Activated B cell treated with CpG ODN at 0.5 μM for 24 hours (primary cell): ENCODE data around the gene MFRP. TPM values are rescaled to one million over a fixed set of nuclear protein-coding genes. Genes with fewer than 3 reads are reported as not detected.

Experiments used
- ATAC-seq: fragments of 200-7000 bp; cut with Tn5 transposase; one replicate; pipeline ENCODE4 v1.10.0; 2021; ENCODE audit warnings: low read depth, mild to moderate bottlenecking, moderate library complexity
- CTCF ChIA-PET: fragments of 350-600 bp; sonication (Branson Sonifier 250); formaldehyde crosslinking; loops from one replicate; lab custom pipeline; 2021; ENCODE audit warnings: antibody characterized with exemption; lab: Charles Lee
- POLR2A ChIA-PET: fragments of 350-600 bp; sonication (Branson Sonifier 250); formaldehyde crosslinking; loops from one replicate; lab custom pipeline; 2021; ENCODE audit warnings: antibody characterized with exemption; lab: Charles Lee
- DNase-seq: peaks from one replicate; pipeline ENCODE4 v3.0.0; 2022
- H3K27ac Mint-ChIP-seq: one replicate; pipeline ENCODE4 v1.8.0; 2020; ENCODE audit warnings: mixed read lengths
- H3K27me3 Mint-ChIP-seq: one replicate; pipeline ENCODE4 v1.8.0; 2021; ENCODE audit warnings: mixed read lengths
- H3K36me3 Mint-ChIP-seq: one replicate; pipeline ENCODE4 v1.8.0; 2021; ENCODE audit warnings: low read depth, mixed read lengths
- H3K4me1 Mint-ChIP-seq: one replicate; pipeline ENCODE4 v1.8.0; 2021; ENCODE audit warnings: mixed read lengths
- H3K4me3 Mint-ChIP-seq: one replicate; pipeline ENCODE4 v1.8.0; 2020; ENCODE audit warnings: mild to moderate bottlenecking, mixed read lengths
- H3K9me3 Mint-ChIP-seq: one replicate; pipeline ENCODE4 v1.8.0; 2020; ENCODE audit warnings: mixed read lengths
- CTCF ChIP-seq: fragments of 200-600 bp; IDR thresholded peaks from one replicate; pipeline ENCODE4 v1.8.0; 2022; ENCODE audit warnings: antibody characterized with exemption, mild to moderate bottlenecking
- intact Hi-C: fragments of 100-400 bp; cut with micrococcal nuclease; formaldehyde crosslinking; loops from one replicate; pipeline ENCODE4 v1.15.1; 2024
- total RNA-seq: library from RNA; stranded (reverse); gene quantifications from 2 replicates; pipeline ENCODE4 v1.2.3, GENCODE V29; 2022

Gene MFRP
- total RNA-seq, 1 donor from 2014 or later = not detected

DNA sequence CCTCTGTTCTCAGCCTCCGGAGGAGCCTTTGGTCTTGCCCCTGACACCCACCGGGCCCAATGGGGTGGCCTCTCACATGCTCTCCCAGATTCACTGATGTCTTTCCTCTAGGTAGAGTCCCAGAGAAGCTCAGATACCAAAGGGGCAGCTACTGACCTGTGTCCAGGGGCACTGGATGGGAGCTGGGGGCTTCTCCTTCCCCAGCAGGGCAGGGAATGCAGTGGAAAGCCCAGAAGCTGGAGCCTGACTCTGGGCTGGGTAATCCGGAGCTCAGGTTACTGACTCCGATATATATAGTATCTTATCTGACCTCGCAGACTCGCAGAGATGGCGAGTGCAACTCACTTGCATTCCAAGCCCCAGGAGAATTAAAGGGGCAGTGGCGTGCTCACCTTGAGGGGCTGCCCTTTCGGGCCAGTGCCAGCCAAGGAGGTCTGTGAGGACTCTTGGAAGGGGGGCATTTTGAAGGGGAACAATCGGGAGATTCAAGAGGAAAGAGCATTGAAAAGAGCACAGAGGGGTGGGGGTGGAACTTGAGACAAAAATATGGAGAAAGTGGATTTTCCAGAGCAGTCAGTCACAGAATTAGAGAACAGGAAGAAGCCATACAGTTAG lies 32.5 kb upstream of the MFRP start:
- H3K4me3 Mint-ChIP-seq = no peak overlapping the region
- H3K27me3 Mint-ChIP-seq = peaks cover 3% of the 10 kb centered on the region
- H3K27ac Mint-ChIP-seq = no peak overlapping the region
- H3K36me3 Mint-ChIP-seq = no peaks in the 10 kb centered on the region
- ChIA-PET CTCF (interaction anchor here (1.1 to 2.0 kb wide), 2 partner anchors 14 to 22 kb away, joined by 3 to 6 read pairs; no protein-coding TSS in a partner anchor), POLR2A (no interaction called here)
- no peaks in the 10 kb centered on the region for H3K9me3 Mint-ChIP-seq
- no peak for ATAC-seq
- DNase-seq = no peak
- H3K4me1 Mint-ChIP-seq = no peaks in the 10 kb centered on the region
- no peak for TF ChIP-seq CTCF
- intact Hi-C loops = no loop called here

GRCh38 chr11:119377961-119378667 lies 31.6 kb upstream of the MFRP start:
- Mint-ChIP-seq H3K27me3 (peaks cover 3% of the 10 kb centered on the region), H3K36me3 (no peaks in the 10 kb centered on the region), H3K4me1 (no peaks in the 10 kb centered on the region), H3K4me3 (no peak overlapping the region), H3K9me3 (no peaks in the 10 kb centered on the region), H3K27ac (no peak overlapping the region)
- ATAC-seq (no peak), DNase-seq (no peak)
- no peak for TF ChIP-seq CTCF
- intact Hi-C loops = no loop called here
- ChIA-PET CTCF (interaction anchor here (1.1 to 2.0 kb wide), 2 partner anchors 13 to 22 kb away, joined by 3 to 6 read pairs; no protein-coding TSS in a partner anchor), POLR2A (interaction anchor here (0.6 kb wide), 1 partner anchor 68 kb away, joined by 6 read pairs; no protein-coding TSS in a partner anchor)

DNA sequence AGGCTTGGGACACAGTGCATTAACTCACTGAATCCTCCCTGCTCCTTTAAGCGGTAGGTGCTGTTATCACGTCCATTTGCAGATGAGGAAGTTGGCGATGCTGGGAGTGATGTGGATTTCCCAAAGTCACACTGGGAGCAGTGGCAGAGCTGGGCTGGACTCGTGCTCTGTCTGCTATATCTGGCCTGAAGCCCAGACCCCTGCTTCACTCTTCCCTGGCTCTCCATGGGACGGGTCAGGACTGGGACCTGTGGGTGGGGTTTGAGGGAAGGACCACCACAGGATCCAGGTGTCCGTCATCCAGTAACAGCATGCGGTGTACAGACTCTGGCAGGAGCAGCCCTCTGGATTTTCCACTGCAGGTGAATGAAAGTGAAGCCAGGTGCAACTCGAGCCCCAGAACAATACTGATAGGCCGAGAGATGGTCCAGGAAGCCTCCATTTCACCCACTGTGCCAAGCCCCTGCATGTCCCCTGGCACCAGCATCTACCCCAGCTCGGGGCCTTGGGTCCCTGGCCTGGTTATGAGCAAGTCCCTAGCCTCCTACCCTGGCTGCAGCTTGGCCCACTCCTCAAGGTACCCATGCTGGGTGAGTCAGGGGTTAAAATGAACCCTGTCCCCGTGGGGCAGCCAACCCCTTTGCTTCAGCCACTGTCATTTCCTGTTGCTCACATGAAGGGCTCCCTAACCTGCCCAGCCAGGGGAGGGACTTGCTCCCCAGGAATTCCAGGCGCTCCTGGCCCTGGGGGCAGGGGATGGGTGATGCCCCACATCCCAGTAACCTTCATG lies 30.8 kb upstream of the MFRP start:
- Mint-ChIP-seq H3K27ac (no peak overlapping the region), H3K27me3 (peaks cover 3% of the 10 kb centered on the region), H3K9me3 (no peaks in the 10 kb centered on the region), H3K36me3 (no peaks in the 10 kb centered on the region), H3K4me3 (no peak overlapping the region), H3K4me1 (no peaks in the 10 kb centered on the region)
- ATAC-seq (no peak), DNase-seq (no peak)
- no peak for TF ChIP-seq CTCF
- intact Hi-C loops = no loop called here
- ChIA-PET CTCF (interaction anchor here (2.0 to 3.4 kb wide), 2 partner anchors 21 kb away, joined by 6 to 18 read pairs; no protein-coding TSS in a partner anchor), POLR2A (interaction anchor here (0.6 kb wide), 1 partner anchor 67 kb away, joined by 6 read pairs; no protein-coding TSS in a partner anchor)

DNA sequence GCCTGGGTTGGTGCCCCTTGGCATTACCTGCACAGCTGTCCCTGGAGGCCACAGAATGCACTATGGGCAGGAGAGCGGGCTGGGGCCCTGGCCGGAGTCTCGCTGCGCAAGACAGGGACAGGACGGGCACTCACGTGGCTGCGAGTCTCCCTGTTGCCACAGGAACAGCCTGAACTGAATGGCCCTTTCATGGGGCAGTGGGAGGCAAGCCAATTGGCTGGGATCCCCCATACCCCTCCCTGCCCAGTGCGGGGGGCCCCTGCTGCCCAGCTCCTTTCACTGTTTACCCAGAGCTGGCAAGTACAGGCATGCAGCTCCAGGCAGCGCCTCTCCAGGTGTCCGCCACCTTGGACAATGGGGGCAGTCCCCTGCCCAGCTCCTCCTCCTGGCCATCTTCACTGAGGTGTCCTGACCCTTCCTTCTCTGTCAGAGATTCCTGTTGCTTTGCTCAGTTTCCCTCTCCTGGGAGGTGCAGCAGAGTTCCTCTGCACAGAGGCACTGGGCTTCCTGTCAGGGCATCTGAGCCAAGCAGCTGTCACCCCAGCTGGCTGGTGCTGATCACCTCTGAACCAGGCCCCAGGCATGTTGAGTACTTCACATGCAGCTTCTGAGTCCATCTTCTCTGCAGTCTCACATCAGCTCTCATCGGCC lies 29.8 kb upstream of the MFRP start:
- ATAC-seq (no peak), DNase-seq (no peak)
- intact Hi-C loops = no loop called here
- Mint-ChIP-seq H3K4me3 (no peak overlapping the region), H3K27ac (no peak overlapping the region), H3K4me1 (no peaks in the 10 kb centered on the region), H3K9me3 (no peaks in the 10 kb centered on the region), H3K36me3 (no peaks in the 10 kb centered on the region), H3K27me3 (peaks cover 6% of the 10 kb centered on the region)
- ChIA-PET POLR2A (interaction anchor here (0.6 kb wide), 1 partner anchor 153 kb away, joined by 5 read pairs; no protein-coding TSS in a partner anchor), CTCF (interaction anchor here (1.4 to 3.4 kb wide), 2 partner anchors 15 to 20 kb away, joined by 3 to 18 read pairs; no protein-coding TSS in a partner anchor)
- TF ChIP-seq CTCF = no peak
